Endothelial cell of umbilical vein (primary cell): ENCODE measurements around the gene SPPL3. TPM values are rescaled to one million over a fixed set of nuclear protein-coding genes. Genes with fewer than 3 reads are reported as not detected.

Experiments used
- BruUV-seq: library from RNA; stranded (reverse); fragments of 400-500 nt; replicated peaks from 2 replicates; lab custom pipeline; 2021; lab: Mats Ljungman, UMichigan
- CTCF ChIA-PET: fragments of 300-600, 350-600 bp; sonication (Branson Sonifier 250); formaldehyde crosslinking; loops from one replicate; lab custom pipeline; 2021; ENCODE audit warnings: antibody characterized with exemption, inconsistent platforms; lab: Charles Lee
- POLR2A ChIA-PET: fragments of 300-600, 350-600 bp; sonication (Branson Sonifier 250); formaldehyde crosslinking; loops from one replicate; lab custom pipeline; 2021; ENCODE audit warnings: antibody characterized with exemption, inconsistent platforms; lab: Charles Lee
- DNase-seq: peaks from one replicate; pipeline ENCODE4 v3.0.0-alpha.2; 2011; ENCODE audit warnings: low read depth, low spot score
- FAIRE-seq: peaks from 2 replicates; lab custom pipeline; 2011; peaks lifted over from hg19 to GRCh38; lab: Jason Lieb, UNC
- H2AFZ ChIP-seq: 2 replicates; pipeline ENCODE4 v1.6.0; 2012; ENCODE audit warnings: low read depth, low read length, control low read depth, inconsistent platforms
- H3K27ac ChIP-seq: 2 replicates; pipeline ENCODE4 v1.5.1; 2011; ENCODE audit warnings: low read depth, mild to moderate bottlenecking, control low read depth, low read length, moderate library complexity; ENCODE audit not compliant: insufficient read depth
- H3K27me3 ChIP-seq, 2 experiments: 2 replicates each; pipeline versions ENCODE4 v1.6.0 to v1.6.1; 2011; ENCODE audit warnings: low read length in 2 of 2, mixed read lengths in 1 of 2; ENCODE audit not compliant: control insufficient read depth in 2 of 2, insufficient read depth in 2 of 2
- H3K36me3 ChIP-seq, 2 experiments: 2 replicates in 1 of 2; 3 replicates in 1 of 2; pipeline ENCODE4 v1.5.1; 2011; ENCODE audit warnings: low read length in 2 of 2, mild to moderate bottlenecking in 1 of 2, moderate library complexity in 1 of 2; ENCODE audit not compliant: control insufficient read depth in 2 of 2, insufficient read depth in 2 of 2; ENCODE audit errors: extremely low read depth in 1 of 2
- H3K4me1 ChIP-seq: 3 replicates; pipeline ENCODE4 v1.5.1; 2011; ENCODE audit warnings: mild to moderate bottlenecking, low read length; ENCODE audit not compliant: control insufficient read depth, insufficient read depth; ENCODE audit errors: extremely low read depth
- H3K4me2 ChIP-seq: 2 replicates; pipeline ENCODE4 v1.6.1; 2011; ENCODE audit warnings: low read length, control low read depth, mixed read lengths; ENCODE audit not compliant: insufficient read depth
- H3K4me3 ChIP-seq, 3 experiments: fragments of 200-600 bp in 1 of 3; sonication (generic), shearing (Covaris generic) in 1 of 3; replicated peaks in 1 of 3; 2 replicates each; pipeline ENCODE4 v1.5.1; 2011 to 2016; ENCODE audit warnings: control low read depth in 3 of 3, low read length in 3 of 3, mild to moderate bottlenecking in 2 of 3, inconsistent platforms in 1 of 3, low read depth in 1 of 3, moderate library complexity in 1 of 3; ENCODE audit not compliant: insufficient read depth in 1 of 3
- H3K79me2 ChIP-seq: 2 replicates; pipeline ENCODE4 v1.6.0; 2012; ENCODE audit warnings: low read length, inconsistent platforms; ENCODE audit not compliant: control insufficient read depth, insufficient read depth
- H3K9ac ChIP-seq: replicated peaks from 2 replicates; pipeline ENCODE3; 2011; ENCODE audit warnings: low read length, control low read depth; ENCODE audit not compliant: insufficient read depth; ENCODE audit errors: extremely low read depth
- H3K9me1 ChIP-seq: replicated peaks from 3 replicates; pipeline ENCODE4 v1.6.0; 2011; ENCODE audit warnings: mild to moderate bottlenecking, low read length; ENCODE audit not compliant: control insufficient read depth, insufficient read depth; ENCODE audit errors: extremely low read depth
- H3K9me3 ChIP-seq: replicated peaks from 2 replicates; pipeline ENCODE4 v1.5.1; 2012; ENCODE audit warnings: low read length, inconsistent platforms; ENCODE audit not compliant: control insufficient read depth, insufficient read depth
- H4K20me1 ChIP-seq: replicated peaks from 2 replicates; pipeline ENCODE3; 2011; ENCODE audit warnings: mild to moderate bottlenecking, low read length; ENCODE audit not compliant: control insufficient read depth, insufficient read depth; ENCODE audit errors: extremely low read depth
- EZH2 ChIP-seq: IDR thresholded peaks from 2 replicates; pipeline ENCODE4 v1.6.1; 2012; ENCODE audit warnings: borderline replicate concordance, low read depth, mild to moderate bottlenecking, moderate library complexity, low read length, inconsistent platforms; ENCODE audit not compliant: severe bottlenecking
- FOS ChIP-seq: IDR thresholded peaks from 2 replicates; pipeline ENCODE4 v1.6.1; 2011; ENCODE audit warnings: mild to moderate bottlenecking, low read length, moderate library complexity, borderline replicate concordance; ENCODE audit not compliant: insufficient read depth
- GATA2 ChIP-seq: IDR thresholded peaks from 2 replicates; pipeline ENCODE4 v1.7.0; 2011; ENCODE audit warnings: low read depth, mild to moderate bottlenecking, moderate library complexity, mixed read lengths, low read length; ENCODE audit not compliant: insufficient read length, insufficient read depth
- JUN ChIP-seq: IDR thresholded peaks from 2 replicates; pipeline ENCODE4 v1.6.1; 2011; ENCODE audit warnings: borderline replicate concordance, low read depth; ENCODE audit not compliant: insufficient read length, insufficient read depth
- MYC ChIP-seq: IDR thresholded peaks from one replicate; pipeline ENCODE4 v1.6.1; 2011; ENCODE audit warnings: mild to moderate bottlenecking, low read depth, low read length
- POLR2A ChIP-seq: IDR thresholded peaks from 2 replicates; pipeline ENCODE4 v1.6.1; 2012; ENCODE audit warnings: low read depth, mild to moderate bottlenecking, control low read depth, low read length
- POLR2AphosphoS5 ChIP-seq: IDR thresholded peaks from 2 replicates; pipeline ENCODE4 v1.6.1; 2012; ENCODE audit warnings: low read depth, mild to moderate bottlenecking, control low read depth, low read length, moderate library complexity; ENCODE audit not compliant: insufficient read depth
- dilution Hi-C: fragments of 300-500 bp; cut with MboI; formaldehyde crosslinking; loops from one replicate; pipeline ENCODE4 v1.15.0; 2019; ENCODE audit warnings: low sequenced_read_pairs; ENCODE audit not compliant: extremely low pct_ligation_motif_present
- intact Hi-C: fragments of 100-400 bp; cut with micrococcal nuclease; formaldehyde crosslinking; loops from one replicate; pipeline ENCODE4 v1.10.0; 2022
- polyA plus RNA-seq, 4 experiments: library from polyadenylated mRNA; depleted of rRNA in 3 of 4; stranded (reverse) in 3 of 4; unstranded in 1 of 4; fragments of >200 nt; gene quantifications; 2 replicates each; pipeline versions ENCODE4 v1.2.1 to v1.2.3, GENCODE V29; 2011 to 2012; ENCODE audit warnings: missing spikeins in 1 of 4
- total RNA-seq: library from RNA; stranded (reverse); gene quantifications from 2 replicates; pipeline ENCODE4 v1.2.3, GENCODE V29; 2021
- TF ChIP-seq, protein P1 (sequence below), 2 donors: IDR thresholded peaks; 1 replicate in 1 of 2; 2 replicates in 1 of 2; pipeline ENCODE4 v1.5.1; 2011; ENCODE audit warnings: low read length in 2 of 2, mild to moderate bottlenecking in 2 of 2, moderate library complexity in 2 of 2, control low read depth in 1 of 2, inconsistent platforms in 1 of 2, low read depth in 1 of 2; ENCODE audit not compliant: insufficient read depth in 1 of 2; ENCODE audit errors: extremely low read depth in 1 of 2
- TF ChIP-seq, protein P2 (sequence below): IDR thresholded peaks from 2 replicates; pipeline ENCODE4 v1.6.1; 2011; ENCODE audit not compliant: insufficient read depth, insufficient read length

The SPPL3 gene
- total and polyA plus RNA-seq, 2 donors (not counting 3 experiments of a cell fraction or from before 2014, with no cell fraction given) = 30.6 to 53.0 TPM

DNA sequence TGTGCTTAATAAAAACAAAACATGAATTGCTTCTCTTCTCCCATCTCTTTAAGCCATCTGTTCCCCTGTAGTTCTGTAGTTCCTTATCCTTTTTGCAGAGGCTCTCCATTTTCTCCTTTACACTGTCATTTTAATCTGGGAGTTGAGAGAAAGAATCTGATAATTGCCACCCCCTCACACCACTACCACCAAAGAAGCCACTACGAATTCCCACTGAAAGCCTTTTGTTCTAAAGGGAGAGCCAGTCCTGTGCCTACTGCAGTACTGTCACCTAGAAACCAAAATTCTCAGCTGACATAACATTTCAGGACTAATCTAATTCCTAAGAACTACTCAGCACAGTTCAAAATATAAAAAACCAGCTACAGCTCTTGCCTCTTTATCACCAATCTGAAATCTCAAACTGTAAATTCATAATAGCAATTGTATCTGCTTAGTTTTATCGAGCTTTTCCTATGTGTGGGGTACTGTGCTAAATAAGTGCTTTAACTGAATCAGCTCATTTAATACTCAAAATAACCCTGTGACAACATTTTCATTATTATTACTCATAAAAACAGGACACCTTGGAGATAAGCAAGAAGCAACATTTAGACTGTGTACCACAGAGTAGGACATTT is 72.4 kb downstream of the SPPL3 start:
- TF ChIP-seq, protein P1, sequence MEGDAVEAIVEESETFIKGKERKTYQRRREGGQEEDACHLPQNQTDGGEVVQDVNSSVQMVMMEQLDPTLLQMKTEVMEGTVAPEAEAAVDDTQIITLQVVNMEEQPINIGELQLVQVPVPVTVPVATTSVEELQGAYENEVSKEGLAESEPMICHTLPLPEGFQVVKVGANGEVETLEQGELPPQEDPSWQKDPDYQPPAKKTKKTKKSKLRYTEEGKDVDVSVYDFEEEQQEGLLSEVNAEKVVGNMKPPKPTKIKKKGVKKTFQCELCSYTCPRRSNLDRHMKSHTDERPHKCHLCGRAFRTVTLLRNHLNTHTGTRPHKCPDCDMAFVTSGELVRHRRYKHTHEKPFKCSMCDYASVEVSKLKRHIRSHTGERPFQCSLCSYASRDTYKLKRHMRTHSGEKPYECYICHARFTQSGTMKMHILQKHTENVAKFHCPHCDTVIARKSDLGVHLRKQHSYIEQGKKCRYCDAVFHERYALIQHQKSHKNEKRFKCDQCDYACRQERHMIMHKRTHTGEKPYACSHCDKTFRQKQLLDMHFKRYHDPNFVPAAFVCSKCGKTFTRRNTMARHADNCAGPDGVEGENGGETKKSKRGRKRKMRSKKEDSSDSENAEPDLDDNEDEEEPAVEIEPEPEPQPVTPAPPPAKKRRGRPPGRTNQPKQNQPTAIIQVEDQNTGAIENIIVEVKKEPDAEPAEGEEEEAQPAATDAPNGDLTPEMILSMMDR (IDR thresholded peaks at IDR 0.05; ENCODE audit: extremely low read depth in 1 of 2, insufficient read depth in 1 of 2, low read depth in 1 of 2, low read length in 2 of 2) = no peak
- TF ChIP-seq, protein P2, sequence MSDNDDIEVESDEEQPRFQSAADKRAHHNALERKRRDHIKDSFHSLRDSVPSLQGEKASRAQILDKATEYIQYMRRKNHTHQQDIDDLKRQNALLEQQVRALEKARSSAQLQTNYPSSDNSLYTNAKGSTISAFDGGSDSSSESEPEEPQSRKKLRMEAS = no peak
- TF ChIP-seq GATA2 (no peak), FOS (no peak), POLR2AphosphoS5 (no peak), POLR2A (no peak), MYC (no peak), EZH2 (no peak), JUN (no peak)
- Histone ChIP-seq H3K4me3 (no peak overlapping the region), H3K79me2 (peaks cover 9% of the 10 kb centered on the region), H3K27ac (no peak overlapping the region), H3K9me1 (no peaks in the 10 kb centered on the region), H3K27me3 (no peaks in the 10 kb centered on the region), H2AFZ (no peak overlapping the region), H3K36me3 (no peaks in the 10 kb centered on the region), H3K4me2 (no peak overlapping the region), H3K9ac (no peak overlapping the region), H3K9me3 (no peaks in the 10 kb centered on the region), H4K20me1 (peaks cover 13% of the 10 kb centered on the region), H3K4me1 (peaks cover 2% of the 10 kb centered on the region)
- dilution Hi-C loops (no loop called here), intact Hi-C loops (no loop called here)
- BruUV-seq = no TSS peak
- no peak for FAIRE-seq
- DNase-seq = no peak
- CTCF ChIA-PET = interaction anchor here (1.2 to 1.6 kb wide), 4 partner anchors 8 to 25 kb away, joined by 4 to 7 read pairs (median 5); no protein-coding TSS in a partner anchor
- POLR2A ChIA-PET = no interaction called here
